IPS-NIHi7 (cell line): ENCODE data around the gene NFE2L1.
"Not testable (repeated sequence)": the region's sequence is repeated elsewhere in the genome, so short reads cannot be mapped to it uniquely, and the experiment has no call there.

Experiments
- DNase-seq: peaks from one replicate; pipeline ENCODE4 v3.0.0; 2012; ENCODE audit warnings: mixed read lengths; ENCODE audit errors: extremely low spot score

Gene NFE2L1

DNA sequence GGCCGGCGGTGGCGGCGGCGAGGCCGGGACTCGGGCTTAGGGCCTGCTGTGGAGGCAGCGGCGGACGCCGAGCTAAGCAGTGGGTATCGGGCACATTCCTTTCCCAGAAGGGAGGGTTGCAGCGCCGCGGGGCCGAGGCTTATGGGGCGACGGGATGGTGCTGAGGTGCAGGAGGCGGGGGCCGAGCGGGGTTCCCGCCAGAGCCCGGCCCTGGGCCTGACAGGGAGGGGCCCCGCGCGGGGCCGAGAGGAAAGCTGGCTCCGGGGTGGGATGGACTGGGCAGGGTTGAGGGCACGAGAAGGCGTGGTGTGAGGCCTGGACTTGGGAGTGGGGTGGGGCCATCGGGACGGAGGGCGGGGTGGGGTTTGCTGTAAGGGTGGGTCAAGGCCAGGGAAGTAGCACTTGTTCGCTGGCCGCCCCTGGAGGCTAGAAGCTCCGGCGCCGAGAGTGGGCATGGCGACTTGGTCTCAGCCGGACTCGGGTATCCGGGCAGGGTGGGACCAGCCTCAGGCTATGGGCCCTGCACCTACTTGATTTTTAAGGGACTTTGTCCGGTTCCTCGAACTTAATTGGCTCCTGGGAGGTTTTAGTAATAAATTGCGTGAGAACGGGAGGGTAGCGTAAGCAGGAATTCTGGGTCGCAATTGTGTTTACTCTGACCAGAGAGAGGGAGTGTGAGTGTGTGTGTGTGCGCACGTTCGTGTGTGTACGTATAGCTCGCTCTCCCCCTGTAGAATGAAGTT is 396 bp downstream of the NFE2L1 start:
- peak; percentile 73 for DNase-seq

- no peak for DNase-seq
These were observed 3.1 kb downstream of the NFE2L1 start for GRCh38 chr17:48051283-48051682.

DNA sequence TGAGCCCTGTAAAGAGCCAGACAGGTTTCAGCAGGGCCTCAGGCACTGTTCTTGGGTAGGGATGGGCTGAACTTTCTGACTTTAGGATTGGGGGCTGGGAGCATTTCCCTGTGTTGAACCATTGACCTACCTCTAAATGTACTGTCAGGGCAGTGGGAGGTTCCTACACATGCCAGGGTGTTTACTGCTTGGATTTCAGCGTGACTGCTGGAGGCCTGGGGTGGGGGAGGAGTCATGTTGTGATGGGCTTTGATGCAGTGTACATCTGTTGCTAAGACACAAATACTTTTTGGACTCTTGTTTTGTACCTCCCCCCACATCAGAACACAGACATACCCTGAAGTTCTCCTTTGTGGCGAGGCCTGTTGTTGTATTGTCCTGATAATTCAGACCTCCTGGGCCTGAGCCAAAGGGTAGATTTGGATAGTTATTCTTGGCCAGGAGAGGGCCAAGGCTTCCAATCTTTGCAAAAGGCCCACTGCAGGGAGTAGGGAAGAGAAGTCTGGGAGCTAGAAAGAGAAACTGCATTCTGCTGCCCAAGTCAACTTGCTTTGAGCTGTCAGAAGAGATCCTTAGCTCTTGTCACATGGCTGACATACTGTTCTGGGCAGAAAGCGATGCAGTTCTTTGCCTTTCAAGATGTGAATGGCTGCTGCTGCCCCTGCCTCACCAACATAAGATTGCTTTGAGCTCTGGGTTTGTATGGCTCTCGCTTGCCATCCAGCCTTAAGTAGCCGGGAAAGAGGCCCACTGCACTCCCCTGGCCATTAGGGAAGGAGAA is 3.7 kb downstream of the NFE2L1 start:
- no peak for DNase-seq

- no peak for DNase-seq
These were observed 5.0 kb downstream of the NFE2L1 start for GRCh38 chr17:48052956-48053757.

GRCh38 chr17:48053758-48054237 is 5.6 kb downstream of the NFE2L1 start:
- DNase-seq = no peak

DNA sequence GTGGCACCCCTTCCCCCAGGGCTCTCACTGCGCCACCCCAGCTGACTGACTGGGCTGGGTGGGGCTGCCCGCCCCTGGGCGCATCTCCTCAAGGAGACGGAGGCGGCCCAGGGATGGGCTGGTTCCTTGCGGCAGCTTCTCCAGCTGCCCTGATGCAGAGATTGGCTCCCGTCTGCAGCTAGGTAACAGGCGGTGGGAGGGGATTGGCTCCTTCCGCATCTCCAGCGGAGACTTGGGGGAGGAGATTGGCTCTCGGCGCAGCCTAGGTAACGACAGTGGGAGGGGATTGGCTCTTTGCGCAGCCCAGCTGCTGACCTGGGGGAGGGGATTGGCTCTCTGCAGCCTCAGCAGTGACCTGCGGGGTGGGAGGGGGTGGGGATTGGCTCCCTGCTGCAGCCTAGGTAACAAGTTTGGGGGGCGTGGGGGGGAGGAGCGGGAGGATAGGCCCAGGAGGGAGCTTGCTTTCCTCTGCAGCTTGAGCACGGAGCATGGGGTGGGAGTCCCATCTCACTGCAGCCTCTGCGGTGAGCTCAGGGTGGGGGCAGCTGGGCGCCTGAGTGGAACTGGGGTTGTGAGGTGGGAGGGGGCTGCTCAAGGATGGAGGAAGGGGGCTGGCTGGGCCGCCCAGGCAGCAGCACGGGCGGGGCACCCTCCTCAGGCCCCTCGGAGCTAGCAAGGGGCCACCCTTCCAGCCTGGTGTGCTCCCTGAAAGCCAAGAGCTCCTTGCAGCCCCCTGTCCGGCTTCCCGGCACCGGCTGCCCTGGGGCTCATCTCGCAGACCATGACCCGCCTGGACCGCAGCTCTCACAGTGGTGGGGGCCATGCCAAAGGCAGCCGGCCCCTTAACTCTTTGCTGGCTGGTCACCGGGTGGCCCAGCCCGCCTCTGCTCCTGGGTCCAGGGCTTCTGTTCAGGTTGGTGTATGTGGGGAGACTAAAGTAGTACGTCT is 6.4 kb downstream of the NFE2L1 start:
- DNase-seq = peak; percentile 92

GRCh38 chr17:48055531-48056245 is 7.5 kb downstream of the NFE2L1 start:
- DNase-seq = peak; percentile 67

DNA sequence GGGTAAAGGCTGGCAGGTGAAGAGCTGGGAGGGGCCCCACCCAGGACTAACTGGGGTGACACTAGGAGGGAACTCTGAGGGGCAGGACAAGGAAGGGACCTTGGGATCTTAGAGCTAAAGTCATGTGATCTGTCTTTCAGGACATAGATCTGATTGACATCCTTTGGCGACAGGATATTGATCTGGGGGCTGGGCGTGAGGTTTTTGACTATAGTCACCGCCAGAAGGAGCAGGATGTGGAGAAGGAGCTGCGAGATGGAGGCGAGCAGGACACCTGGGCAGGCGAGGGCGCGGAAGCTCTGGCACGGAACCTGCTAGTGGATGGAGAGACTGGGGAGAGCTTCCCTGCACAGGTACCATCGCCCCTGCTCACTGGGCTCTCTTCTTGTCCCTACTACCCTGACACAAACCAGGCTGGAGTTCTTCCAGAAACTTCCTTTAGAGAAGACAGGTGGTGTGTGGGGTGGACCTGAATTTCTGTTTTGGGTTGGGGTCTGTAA is 8.1 kb downstream of the NFE2L1 start:
- no peak for DNase-seq

- DNase-seq = no peak
These were observed 8.7 kb downstream of the NFE2L1 start for GRCh38 chr17:48056879-48057278.

DNA sequence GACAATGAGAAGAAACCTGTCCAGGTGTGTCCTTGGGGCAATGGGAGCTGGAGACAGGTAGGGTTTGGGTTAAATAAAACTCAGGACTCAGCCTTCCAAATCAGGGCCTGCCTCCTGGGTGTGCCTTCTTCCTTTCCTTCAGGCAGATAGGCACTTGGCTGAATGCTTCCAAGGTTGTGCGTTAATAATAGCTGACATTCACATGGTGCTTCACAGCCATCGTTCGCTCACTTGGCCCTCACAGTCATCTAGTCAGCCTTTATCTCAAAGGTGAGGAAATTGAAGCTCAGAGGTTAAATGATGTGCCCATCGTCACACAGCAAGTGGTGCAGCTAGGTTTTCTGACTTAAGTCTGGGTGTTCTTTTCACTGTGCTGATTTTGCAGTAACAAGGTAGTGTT is 9.5 kb downstream of the NFE2L1 start:
- no peak for DNase-seq

GRCh38 chr17:48058393-48059124 is 10.4 kb downstream of the NFE2L1 start:
- DNase-seq = no peak

DNA sequence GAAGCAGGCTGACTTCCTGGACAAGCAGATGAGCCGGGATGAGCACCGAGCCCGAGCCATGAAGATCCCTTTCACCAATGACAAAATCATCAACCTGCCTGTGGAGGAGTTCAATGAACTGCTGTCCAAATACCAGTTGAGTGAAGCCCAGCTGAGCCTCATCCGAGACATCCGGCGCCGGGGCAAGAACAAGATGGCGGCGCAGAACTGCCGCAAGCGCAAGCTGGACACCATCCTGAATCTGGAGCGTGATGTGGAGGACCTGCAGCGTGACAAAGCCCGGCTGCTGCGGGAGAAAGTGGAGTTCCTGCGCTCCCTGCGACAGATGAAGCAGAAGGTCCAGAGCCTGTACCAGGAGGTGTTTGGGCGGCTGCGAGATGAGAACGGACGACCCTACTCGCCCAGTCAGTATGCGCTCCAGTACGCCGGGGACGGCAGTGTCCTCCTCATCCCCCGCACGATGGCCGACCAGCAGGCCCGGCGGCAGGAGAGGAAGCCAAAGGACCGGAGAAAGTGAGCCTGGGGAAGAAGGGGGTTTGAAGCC is 11.0 kb downstream of the NFE2L1 start:
- DNase-seq = no peak

DNA sequence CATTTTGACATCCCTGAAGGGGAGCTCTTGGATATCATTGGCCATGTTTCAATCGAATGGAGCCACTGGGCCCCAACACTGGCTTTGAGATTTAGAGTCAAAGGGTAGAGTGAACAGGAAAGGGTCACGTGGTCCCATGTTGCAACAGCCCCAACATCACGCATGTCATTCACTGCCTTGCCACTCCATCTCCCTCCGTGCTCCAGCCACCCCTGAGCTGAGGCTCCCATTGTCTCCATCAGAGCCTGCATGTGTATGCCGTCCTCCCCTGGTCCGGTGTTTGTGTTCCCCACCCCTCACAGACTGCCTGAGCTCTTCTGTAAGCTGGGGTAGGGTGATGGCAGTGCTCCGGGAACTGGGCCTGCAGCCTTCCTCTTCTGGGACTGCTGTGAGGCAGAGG is 12.1 kb downstream of the NFE2L1 start:
- no peak for DNase-seq

DNA sequence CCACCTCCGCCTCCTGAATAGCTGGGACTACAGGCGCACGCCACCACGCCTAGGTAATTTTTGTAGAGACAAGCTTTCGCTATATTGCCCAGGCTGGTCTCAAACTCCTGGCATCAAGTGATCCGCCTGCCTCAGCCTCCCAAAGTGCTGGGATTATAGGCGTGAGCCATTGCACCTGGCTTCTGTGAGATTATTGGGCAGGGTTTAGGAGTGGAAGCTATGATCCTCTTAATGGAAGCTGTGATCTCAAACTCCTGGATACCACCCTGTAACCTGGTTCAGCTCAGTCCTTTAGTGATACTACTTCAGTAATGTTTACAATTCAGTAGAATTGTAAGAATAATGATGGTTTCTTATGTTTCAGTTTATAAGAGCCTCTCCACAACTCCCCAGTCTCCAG is 14.1 kb downstream of the NFE2L1 start:
- DNase-seq = no peak

DNA sequence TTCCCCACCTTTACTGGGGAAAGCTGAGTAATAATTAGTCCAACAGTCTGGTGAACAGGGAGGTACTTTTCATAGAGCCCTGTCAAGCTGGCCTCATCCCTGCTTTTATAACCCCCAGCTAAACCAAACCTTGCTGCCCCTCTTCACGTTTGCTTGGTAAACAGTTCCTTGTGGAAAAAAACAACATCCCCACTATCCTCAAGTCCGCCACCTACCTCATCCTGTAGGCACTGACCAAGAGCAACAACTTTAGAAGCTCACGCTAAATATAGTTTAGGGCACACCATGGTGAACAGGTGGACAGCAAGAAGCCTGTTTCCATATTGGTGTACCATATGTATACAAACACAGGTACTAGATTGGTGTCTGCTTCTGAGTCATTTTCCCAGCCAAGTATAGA is 16.5 kb downstream of the NFE2L1 start:
- no peak for DNase-seq

DNA sequence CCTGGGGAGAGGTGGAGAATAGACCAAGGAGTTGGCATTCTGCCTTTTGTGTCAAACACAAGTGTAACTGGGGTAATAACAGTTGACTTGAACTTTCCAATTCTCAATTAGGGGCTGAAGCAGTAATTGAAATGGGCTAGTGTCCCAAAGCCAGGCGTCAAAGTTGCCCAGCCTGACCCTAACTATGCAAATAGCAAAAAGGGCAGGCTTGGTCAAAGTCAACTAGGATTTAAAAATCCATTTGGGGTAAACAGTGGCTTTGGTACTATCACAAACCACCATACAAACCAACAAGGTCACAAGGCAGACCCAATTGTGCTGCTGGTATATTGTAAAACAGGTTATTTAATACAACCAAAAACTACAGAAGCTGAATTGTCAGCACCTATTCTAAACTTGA is 18.0 kb downstream of the NFE2L1 start:
- DNase-seq = no peak

GRCh38 chr17:48066656-48067055 is 18.5 kb downstream of the NFE2L1 start:
- no peak for DNase-seq

GRCh38 chr17:48067245-48067644 is 19.1 kb downstream of the NFE2L1 start:
- DNase-seq = no peak

GRCh38 chr17:48067808-48068207 is 19.6 kb downstream of the NFE2L1 start:
- DNase-seq = not testable (repeated sequence)
